ENCODE measurements around the gene ITGA2.
"Not testable (repeated sequence)": the region's sequence is repeated elsewhere in the genome, so short reads cannot be mapped to it uniquely, and the experiment has no call there.

The ITGA2 gene

DNA sequence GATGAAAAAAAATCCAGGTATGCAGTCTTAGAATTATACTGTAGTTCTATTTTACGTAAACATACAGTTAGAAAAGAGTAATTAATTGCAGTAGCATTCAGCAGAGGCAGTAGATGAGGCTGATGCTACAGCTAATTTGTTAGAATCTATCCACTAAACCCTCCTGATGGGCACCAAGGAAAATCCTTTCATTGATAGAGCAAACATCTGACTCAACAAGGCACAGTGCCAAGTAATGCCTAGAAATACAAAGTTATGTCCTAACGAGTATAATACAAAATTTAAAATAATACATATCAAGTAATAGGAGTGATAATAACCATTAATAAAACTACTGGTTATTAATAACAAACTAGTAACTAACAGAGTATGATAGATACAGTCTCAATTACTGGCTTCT, 111.5 kb downstream of the ITGA2 start:
- DNase-seq (ENCODE audit: low read depth) = no peak

- no peak for DNase-seq (ENCODE audit: low read depth)
These were observed 116.6 kb downstream of the ITGA2 start for GRCh38 chr5:53105611-53106300.

- DNase-seq (ENCODE audit: low read depth) = no peak
These were observed 119.9 kb downstream of the ITGA2 start for GRCh38 chr5:53109056-53109442.

DNA sequence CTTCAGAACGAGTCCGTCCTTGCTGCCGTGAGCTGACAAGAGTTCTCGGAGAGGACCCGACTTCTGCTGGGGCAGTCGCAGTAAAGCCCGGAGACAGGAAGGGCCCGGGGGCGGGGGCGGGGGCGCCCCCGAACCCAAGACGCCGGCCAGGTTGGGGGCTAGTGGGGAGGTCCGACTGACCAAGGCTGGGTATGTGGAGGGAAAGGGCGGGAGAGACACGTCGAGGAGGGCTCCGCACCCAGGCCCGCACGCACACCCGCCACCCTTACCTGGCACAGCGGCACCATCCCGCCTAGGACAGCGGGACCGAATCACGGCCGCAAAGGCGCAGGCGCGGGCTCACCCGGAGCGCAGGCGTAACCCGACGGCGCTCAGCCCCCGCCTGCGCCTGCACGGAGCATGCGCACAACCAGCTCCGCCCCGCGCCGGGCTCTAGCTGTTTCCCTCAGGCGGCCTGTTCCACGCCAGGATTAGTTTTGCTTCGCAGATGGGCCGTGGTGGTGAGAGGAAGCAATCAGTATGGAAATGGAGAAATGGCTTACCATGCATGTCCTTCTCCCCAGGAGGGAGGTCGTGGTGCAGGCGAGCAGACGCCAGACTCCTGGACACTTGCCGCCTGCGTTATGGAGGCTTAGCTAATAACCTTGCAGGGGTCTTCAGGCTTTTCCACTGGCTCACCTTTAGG, 120.4 kb downstream of the ITGA2 start, which contains the start of gene MOCS2:
Gene MOCS2, minus strand, starts transcription at position 315 of the 685 bp plus-strand sequence. CDS start 2,583 bp downstream, outside the sequence.
- DNase-seq (ENCODE audit: low read depth) = peak; percentile 80

DNA sequence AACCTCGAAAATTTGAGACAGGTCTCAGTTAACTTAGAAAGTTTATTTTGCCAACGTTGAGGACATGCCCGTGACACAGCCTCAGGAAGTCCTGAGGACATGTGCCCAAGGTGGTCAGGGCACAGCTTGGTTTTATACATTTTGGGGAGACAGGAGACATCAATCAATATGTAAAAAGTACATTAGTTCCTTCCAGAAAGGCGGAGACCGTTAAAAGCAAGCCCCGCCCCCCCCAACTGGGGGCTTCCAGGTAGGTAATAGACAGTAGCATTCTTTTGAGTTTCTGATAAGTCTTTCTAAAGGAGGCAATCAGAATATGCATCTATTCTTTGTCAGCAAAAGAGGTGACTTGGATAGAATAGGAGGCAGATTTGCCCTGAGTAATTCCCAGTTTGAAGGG, 121.0 kb downstream of the ITGA2 start:
- no peak for DNase-seq (ENCODE audit: low read depth)

GRCh38 chr5:53111139-53111538, 122.0 kb downstream of the ITGA2 start:
- DNase-seq (ENCODE audit: low read depth) = no peak

GRCh38 chr5:53112307-53112706, 123.2 kb downstream of the ITGA2 start:
- DNase-seq (ENCODE audit: low read depth) = not testable (repeated sequence)

DNA sequence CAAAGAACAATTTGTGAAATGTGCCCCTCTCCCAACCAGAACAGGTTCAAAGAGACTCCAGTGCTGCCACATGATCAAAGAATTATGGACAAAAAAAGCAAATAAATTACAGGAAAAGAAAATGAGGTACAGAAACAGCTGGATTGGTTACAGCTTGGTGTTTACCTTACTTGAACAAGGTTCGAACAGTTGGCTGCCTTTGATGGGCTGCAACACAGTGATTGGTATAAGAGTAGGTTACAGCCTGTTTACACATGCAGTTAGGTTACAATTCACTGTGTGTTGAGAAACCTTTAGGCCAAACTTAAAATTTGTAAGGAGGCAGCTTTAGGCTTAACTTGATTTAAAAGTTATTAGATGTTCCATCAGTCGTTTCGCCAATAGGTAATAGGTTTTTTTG, 123.8 kb downstream of the ITGA2 start:
- no peak for DNase-seq (ENCODE audit: low read depth)

GRCh38 chr5:53113947-53114346, 124.8 kb downstream of the ITGA2 start:
- DNase-seq (ENCODE audit: low read depth) = no peak

GRCh38 chr5:53114988-53115387, 125.8 kb downstream of the ITGA2 start:
- DNase-seq (ENCODE audit: low read depth) = no peak

- no peak for DNase-seq (ENCODE audit: low read depth)
These were observed 127.4 kb downstream of the ITGA2 start for GRCh38 chr5:53116597-53116996.

- no peak for DNase-seq (ENCODE audit: low read depth)
These were observed 129.7 kb downstream of the ITGA2 start for GRCh38 chr5:53118879-53119278.

- no peak for DNase-seq (ENCODE audit: low read depth)
These were observed 131.0 kb downstream of the ITGA2 start for GRCh38 chr5:53120165-53120564.

- no peak for DNase-seq (ENCODE audit: low read depth)
These were observed 134.6 kb downstream of the ITGA2 start for GRCh38 chr5:53123702-53124101.

DNA sequence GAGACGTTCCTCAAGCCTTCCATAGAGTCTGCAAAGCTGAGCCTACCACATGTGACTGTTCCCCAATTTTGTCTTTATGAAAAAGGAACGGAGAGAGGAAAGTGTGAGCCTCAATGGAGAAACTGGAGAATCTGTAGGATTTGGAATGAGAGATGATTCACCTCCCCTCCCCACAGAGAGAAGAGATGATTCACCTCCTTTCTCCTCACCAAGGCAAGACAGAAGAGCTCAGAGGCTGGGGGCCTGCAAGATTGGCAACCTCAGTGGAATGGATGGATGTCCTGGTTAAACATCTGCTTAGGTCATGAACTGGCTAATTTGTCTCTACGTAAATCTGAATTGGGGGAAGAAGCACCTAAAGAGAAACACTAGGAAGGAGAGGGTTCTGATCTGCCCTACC, 137.4 kb downstream of the ITGA2 start:
- DNase-seq (ENCODE audit: low read depth) = no peak

GRCh38 chr5:53127107-53127506, 138.0 kb downstream of the ITGA2 start:
- DNase-seq (ENCODE audit: low read depth) = no peak

GRCh38 chr5:53128481-53128880, 139.3 kb downstream of the ITGA2 start:
- DNase-seq (ENCODE audit: low read depth) = no peak

GRCh38 chr5:53130266-53130665, 141.1 kb downstream of the ITGA2 start:
- no peak for DNase-seq (ENCODE audit: low read depth)

DNA sequence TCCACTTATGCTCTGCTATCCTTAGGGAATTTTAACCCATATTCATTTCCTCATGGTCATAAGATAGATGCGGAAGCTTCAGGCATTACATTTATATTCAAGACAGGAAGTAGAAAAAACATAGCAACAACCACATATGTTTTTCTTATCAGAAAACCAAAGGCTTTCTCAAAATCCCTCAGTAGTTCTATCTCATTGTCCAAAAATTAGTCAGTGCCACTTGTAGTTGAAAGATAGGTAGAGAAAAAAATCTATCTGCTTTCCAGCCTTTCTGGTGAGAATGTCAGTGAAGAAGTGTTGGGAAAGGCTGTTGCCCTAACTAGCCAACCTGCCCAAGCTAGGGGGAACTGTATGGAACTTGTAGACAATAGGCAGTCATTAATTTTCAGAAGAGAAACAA, 143.9 kb downstream of the ITGA2 start:
- DNase-seq (ENCODE audit: low read depth) = no peak
